ENCODE results near the gene TMEM187.

The TMEM187 gene

GRCh38 chrX:154006947-154007346 is 34.4 kb downstream of the TMEM187 start:
- DNase-seq, result no peak

DNA sequence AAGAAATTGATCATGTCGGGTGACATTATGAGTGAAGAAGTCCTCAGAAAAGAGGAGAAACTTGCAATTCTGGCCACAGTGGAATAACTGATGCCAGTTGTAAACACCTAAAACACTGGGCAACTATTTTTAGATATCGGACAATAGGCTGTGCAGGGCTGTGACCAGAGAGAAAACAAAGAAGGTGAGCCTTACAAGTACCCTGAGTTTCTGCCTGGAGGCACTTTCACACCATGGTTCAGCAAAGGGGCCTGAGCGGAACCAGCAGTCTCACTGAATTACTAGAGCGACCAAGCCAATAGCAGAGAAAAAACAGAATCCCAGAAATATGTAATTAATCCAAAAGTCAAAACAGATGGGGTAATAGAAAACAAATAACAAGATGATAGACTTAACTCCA is 36.0 kb downstream of the TMEM187 start:
- DNase-seq, result no peak

GRCh38 chrX:154010330-154011087 is 38.0 kb downstream of the TMEM187 start:
- no peak for DNase-seq

DNA sequence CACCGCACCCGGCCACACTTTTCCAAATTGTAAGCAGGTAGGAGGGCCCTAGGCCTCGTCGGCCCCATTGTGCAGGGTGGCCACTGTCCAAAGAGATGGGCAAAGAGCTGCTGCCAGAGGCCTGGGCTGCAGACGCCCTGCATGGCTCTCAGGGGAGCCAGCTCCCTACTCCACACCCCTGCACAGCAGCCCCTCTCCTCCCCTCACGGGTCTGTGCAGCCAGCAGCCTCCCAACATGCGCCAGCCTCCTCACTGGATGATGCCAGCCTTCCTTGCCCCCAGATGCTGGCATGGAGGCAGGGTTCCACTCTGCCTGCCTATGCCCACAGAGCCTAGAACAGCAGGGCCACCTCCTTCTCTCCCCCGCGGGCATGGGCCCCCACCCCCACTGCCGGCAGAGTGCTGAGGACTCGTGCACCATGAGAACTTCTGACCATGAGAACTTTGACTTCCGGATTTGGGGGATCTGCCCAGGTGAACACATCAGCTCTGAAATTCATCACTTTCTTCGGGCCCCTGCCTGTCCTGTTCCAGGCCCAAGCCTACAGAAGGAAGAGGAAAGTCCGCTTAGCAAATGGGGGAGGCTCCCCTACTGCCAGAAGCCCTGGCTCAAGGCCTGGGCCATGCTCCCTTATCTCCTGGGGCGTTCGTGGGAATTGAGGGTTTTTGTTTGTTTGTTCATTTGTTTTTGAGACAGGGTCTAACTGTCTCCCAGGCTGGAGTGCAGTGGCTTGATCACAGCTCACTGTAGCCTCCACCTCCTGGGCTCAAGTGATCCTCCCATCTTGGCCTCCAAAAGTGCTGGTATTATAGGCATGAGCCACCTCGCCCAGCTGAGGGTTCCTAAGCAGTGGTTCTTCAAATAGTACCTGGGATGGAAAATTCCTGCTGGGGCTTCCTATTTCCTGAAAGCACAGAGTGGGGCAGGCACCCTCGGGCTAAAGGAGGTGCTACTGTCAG is 39.1 kb downstream of the TMEM187 start:
- DNase-seq, result no peak

DNA sequence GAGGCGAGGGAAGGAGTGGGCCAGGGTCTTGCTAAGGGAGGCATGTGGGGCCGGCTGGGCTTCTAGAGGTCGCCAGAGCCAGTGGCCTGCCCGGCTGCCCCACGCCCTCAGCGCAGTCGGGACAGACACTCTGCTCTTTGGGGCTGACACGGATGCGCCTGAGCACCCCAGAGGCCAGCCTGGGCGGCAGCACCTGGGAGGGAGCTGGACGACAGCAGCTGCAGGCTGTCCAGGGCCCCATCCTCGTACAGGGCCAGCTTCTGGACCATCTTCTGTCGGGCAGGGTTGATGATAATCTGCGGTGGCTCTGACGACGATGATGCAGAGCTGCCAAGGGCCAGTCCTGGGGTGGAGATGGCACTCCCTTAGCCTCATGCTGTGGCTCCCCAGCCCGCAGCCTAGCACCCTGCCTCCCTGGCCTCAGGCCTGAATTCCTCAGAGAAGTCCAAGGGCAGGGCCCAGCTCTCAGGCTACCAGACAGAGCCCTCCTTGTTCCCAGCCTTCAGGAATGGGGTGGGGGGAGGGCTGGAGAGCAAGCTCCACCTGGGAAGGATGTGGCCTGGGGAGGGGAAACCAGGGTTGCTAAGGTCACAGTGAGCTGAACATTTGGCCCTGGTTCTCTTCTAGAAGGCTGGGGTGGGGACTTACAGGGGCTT is 39.9 kb downstream of the TMEM187 start:
- DNase-seq, result no peak

GRCh38 chrX:154013001-154013421 is 40.5 kb downstream of the TMEM187 start:
- no peak for DNase-seq

GRCh38 chrX:154013614-154014360 is 41.2 kb downstream of the TMEM187 start:
- peak; percentile 62 to 72 for DNase-seq

- no peak for DNase-seq
Observed at GRCh38 chrX:154014429-154015380, 42.2 kb downstream of the TMEM187 start.

DNA sequence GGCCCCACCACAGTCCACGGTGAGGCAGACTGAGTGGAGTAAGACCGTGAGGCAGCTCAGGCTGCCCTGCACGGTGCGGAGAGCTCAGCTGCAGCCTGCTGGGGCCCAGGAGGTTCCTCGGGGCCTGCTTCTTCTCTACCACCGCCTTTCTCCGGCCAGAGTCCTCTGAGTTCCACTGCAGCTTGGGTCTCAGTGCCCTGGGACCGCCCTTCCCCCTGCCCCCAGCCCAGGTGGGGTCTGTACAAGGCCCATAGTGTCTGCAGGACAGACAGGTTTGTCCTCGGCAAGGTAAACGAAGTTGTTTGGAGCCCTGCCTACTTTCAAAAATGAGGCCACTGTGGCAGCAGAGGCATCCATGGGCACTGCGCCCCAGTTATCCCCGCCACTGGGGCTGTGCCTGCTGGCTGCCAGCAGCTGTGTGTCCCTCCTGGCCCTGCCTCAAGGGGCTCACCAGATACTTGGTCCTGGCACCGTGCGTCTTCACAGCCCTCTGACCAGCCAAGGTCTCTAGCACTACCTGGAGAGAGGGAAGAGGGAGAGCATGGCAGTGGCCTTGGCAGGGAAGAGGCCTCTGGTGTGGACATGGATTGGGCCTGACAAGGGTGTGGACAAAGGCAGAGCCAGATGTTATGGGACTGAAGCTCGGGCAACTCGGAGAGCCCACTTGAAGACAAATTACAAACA is 43.2 kb downstream of the TMEM187 start:
- DNase-seq, result no peak

DNA sequence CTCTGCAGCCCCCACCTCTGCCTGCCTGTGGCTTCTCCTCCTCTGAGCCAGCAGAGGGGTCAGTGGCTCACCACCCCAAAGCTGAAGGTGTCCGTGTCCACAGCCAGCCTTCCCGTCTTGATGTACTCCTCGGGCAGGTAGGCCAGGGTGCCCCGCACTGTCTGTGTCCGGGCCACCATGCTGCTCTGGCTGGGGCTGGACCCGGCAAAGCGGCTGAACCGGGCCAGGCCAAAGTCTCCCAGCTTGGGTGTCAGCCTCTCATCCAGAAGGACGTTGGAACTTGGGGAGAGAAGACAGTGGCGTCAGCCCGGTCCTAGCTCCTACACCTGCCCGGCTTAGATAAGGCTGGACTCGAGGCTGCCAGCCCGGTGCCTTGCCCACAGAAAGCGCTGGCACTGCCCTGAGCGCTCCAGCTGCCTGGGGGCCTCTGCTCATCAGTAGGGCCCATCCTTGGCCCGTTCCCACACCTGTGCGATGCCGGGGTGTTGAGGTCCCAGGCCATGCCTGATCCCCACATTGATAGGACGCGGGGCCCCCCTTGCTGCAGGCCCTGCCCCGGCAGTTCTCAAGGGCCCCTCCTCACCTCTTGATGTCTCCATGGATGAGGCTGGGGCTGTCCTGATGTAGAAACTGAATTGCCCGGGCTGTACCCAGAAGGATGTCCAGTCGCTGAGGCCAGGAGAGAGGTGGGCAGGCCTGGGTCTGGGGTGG is 44.0 kb downstream of the TMEM187 start:
- DNase-seq, result no peak

GRCh38 chrX:154017766-154018517 is 45.4 kb downstream of the TMEM187 start:
- no peak for DNase-seq

GRCh38 chrX:154018518-154019060 is 46.0 kb downstream of the TMEM187 start:
- no peak for DNase-seq

GRCh38 chrX:154019061-154019621 is 46.6 kb downstream of the TMEM187 start:
- DNase-seq, result peak; percentile 40 to 52

- peak; percentile 63 to 73 for DNase-seq
Observed at GRCh38 chrX:154019633-154020528, 47.3 kb downstream of the TMEM187 start, which contains the start of gene IRAK1. Gene IRAK1, minus strand, starts transcription at chrX:154019902. Its CDS starts 90 bp downstream, at chrX:154019812.

DNA sequence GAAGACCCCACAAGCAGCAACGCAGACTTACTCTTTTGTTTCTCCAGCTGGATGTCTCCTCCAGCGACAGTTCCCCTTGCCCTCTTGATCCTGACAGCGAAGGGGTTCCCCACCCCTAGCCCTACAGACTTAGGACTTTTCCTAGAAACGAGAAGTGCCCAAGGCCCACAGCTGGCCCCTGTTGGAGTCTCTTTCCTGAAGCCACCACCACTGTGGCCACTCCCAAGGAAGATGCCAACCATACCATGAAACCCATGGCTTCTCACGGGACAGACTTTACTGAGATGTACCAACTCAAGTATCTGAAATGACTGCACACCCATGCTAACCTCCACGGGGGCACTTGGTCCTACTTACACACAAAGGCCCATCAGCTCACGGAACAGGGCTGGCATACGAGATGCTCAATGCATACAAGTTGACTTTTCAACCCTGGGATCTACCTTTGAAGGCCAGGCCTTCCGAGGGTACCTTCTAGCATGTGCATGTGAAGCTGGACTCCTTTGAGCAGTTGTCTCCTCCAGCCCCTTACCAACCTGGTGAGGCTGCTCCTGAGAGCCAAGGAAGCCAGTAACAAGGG is 48.1 kb downstream of the TMEM187 start:
- peak in 1 of 2 experiments; percentile 47 for DNase-seq

DNA sequence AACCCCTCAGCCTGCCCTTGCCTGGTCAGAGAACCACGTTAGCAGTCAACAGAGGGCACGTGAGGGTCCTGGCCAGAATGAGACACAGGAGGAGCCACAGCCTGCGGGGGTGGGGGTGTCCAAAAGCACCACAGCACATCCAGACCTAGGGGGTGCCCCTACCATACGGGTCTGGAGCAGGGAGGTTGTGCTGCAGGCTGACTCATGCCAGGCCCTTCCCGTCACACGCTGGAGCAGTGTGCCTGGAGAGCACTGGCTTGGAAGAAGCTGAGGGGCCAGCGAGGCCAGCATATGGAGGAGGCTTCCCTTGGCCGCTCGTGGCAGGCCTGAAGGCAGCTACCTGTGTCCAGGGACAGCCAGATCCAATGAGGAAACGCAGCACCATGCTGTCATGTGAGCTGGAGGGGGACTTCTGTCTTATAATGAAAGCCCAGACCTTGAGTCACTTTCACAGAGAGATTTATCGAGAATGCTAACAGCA is 48.6 kb downstream of the TMEM187 start:
- peak; percentile 57 to 64 for DNase-seq

DNA sequence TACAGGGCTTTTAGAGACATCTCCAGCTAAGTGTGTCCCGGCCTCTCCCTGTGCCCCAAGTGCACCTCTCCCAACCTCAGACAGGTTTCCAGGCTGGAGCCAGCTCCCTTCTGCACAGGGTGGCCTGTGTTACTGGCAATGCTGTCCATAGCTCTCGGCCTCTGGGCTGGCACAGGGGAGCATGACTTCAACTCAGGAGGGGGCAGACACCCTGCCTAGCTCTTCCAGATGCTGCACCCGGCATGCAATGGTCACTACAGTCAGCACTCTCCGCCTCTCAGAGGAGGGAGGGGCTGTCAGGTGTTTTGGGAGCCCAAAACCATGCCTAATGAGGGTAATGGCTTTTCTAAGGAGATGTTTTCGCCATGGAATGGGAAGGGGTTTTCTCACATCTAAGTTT is 49.6 kb downstream of the TMEM187 start:
- DNase-seq, result no peak
